ENCODE data around the gene CHRD.

- TF ChIP-seq CTCF (IDR thresholded peaks at IDR 0.05) (no peak), POLR2A (IDR thresholded peaks at IDR 0.05) (no peak)
These were observed 29.6 kb downstream of the CHRD start for GRCh38 chr3:184409331-184409926.
